Hematopoietic multipotent progenitor cell (in vitro differentiated cells): ENCODE measurements around the gene PKN3. TPM values are rescaled to one million over a fixed set of nuclear protein-coding genes. Genes with fewer than 3 reads are reported as not detected.

Experiments used
- DNase-seq, 3 donors: peaks; one replicate each; pipeline ENCODE4 v3.0.0-alpha.2; 2011 to 2015; ENCODE audit warnings: low read depth in 2 of 3, low spot score in 2 of 3
- small RNA-seq: library from RNA; depleted of rRNA; stranded (forward); fragments of <200 nt; gene quantifications from one replicate; pipeline ENCODE3, GENCODE V24; 2012
- total RNA-seq: library from RNA; depleted of rRNA; stranded (reverse); fragments of >200 nt; gene quantifications from one replicate; pipeline ENCODE4 v1.2.3, GENCODE V29; 2012

Gene PKN3
- total RNA-seq, 1 donor = 22.4 TPM

DNA sequence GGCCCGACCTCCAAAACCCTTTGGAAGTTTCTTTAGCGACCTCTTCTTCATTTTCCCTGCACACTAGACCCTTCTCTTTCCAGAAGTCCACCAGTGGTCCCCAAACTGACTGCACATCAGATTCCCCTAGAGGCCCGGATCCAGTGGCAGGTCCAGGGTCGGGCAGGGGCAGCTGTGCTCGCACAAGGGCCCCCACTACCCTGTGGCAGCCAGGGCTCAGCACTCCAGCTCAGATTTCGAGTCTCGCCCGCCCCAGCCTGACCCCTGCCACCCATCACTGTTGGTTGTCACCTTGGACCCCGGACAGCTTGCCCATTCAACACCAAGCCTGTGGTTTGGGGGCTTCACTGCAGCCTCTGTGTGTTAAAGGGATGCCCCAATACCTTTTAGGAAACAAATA lies 29.4 kb downstream of the PKN3 start:
- DNase-seq = no peak

- no peak for DNase-seq
These were observed 30.3 kb downstream of the PKN3 start for GRCh38 chr9:128732576-128732975.

DNA sequence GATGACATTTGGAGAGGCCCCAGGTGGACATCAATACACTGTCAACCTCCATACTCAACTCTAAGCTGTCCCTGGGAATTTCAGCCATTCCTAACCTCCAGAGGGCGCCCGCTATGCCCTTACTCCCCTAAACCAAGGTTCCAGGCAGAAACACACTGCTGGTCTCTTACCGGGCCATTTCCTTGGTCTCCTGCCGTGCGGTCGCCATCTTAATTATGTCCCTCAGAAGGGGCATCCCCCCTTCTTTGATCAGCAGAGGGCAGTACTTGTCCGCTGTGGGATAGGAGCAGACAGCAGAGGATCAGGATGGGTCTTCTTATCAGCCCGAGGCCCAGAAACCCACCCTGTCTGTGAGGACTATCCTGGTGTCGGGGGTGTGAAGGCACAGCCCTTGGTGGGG lies 31.0 kb downstream of the PKN3 start:
- DNase-seq = peak in 2 of 3 donors; percentile 73

DNA sequence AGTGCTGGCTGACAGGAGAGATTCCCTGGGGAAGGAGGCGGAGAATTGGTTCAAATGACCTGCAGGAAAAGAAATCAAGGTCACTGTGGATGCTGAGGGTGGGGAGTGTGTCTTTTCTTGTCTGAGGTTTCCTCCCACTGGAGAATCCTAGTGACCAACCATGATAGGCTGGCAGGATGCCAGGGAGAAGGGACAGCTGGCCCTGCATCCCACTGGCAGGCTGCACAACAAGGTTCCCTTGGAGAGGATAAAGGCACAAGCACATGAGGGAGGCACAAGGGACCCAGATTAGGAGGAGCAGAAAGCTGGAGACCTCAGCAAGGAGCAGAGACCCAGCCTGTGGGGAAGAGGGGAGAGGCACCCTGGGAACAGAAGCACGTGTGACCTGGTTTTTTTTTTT lies 33.1 kb downstream of the PKN3 start:
- no peak for DNase-seq

- DNase-seq = no peak
These were observed 40.1 kb downstream of the PKN3 start for GRCh38 chr9:128742401-128742800.

- no peak for DNase-seq
These were observed 41.1 kb downstream of the PKN3 start for GRCh38 chr9:128743421-128743820.

- no peak for DNase-seq
These were observed 44.9 kb downstream of the PKN3 start for GRCh38 chr9:128747241-128747640.

DNA sequence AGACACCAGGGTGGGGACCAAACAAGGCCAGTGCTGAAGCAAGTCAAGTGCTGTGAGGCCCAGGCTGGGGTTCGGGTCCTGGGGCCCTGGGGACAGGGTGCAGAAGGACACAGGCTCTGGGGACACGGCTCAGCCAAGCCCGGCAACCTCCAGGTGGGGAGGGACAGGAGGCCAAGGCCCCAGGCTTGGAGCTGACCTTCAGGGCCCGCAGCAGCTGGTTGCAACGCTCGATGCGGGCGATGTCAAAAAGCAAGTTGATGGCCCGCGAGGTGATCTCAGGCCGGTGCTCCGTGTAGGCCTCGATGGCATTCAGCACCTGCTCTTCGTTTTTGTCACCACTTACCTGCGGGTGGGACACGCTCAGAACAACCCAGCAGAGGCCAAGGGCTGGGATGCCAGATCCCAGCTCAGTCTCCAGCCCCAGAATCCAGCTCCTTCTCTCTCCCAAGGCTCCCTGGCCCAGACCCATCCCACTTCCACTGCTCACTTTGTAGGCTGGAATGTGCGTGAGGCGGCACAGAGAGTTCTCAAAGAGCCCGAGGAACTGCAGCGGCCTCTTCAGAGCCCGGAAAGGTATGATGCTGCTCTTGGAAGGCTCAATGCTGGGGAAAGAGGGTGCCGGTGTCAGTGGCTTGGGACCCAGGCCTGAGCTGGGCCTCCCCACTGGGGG lies 48.8 kb downstream of the PKN3 start:
- DNase-seq = no peak

DNA sequence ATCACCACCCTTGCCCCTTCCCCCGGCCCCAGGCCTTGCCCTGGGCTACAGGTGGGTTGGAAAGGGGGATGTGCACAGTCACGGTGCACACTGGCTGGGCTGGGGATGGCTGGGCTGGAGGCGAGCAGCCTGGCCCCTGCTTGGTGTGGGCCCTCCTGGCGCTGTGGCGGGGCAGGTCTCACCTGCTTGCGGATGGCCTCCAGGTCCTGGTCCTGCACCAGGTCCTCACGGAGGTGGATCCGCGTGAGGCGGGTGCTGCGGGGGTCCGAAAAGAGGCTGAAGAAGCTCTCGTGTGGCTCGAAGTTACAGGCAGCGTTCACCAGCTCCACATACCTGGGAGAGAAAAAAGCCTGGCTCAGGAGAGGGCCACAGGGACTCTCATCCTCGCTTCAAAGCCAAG lies 51.3 kb downstream of the PKN3 start:
- DNase-seq = no peak

GRCh38 chr9:128757602-128758001 lies 55.3 kb downstream of the PKN3 start:
- DNase-seq = no peak

DNA sequence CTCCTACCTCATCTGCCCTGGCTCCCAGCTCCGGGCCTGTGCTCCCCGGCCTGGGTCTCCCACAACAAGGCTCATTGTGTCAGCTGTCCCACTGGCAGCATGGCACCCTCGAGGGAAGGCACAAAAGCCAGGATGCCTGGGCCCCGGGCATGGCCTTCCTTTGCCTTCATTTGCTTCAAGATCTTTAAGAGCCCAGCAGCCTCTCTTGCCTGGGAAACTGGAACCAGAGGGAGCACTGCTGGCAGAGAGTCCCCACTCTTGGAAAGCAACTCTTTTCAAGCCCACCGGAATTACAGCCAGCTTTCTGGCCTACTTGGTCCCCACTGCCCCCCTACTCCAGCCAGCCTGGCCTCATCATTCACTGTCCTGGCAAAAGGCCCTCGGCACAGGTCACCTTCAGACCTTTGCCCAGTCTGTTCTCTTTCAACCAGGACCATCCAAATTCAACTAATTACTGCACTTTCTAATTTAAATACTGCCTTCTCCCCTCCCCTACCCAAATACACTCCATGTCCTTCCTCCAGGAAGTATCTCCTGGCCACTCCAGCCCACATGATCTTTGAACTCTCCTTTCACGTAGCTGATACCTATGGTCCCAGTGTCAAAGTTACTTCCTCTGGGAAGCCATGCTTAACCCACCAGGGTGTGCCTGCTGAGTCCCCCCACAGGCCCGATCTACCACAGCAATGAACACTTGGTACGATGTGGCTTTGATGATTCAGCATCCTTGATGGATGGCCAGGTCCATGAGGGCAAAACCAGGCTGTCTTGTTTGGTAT lies 60.6 kb downstream of the PKN3 start:
- DNase-seq = peak in 1 of 3 donors; percentile 30

GRCh38 chr9:128764361-128764760 lies 62.1 kb downstream of the PKN3 start:
- DNase-seq = peak in 2 of 3 donors; percentile 38 to 68

GRCh38 chr9:128765499-128765898 lies 63.2 kb downstream of the PKN3 start:
- DNase-seq = no peak

GRCh38 chr9:128768606-128769005 lies 66.3 kb downstream of the PKN3 start:
- no peak for DNase-seq

Small RNA genes lying within 50 kb of the gene (small RNA-seq; reads per million reads assigned to genes)
- gene RF00017 = not detected
- not detected for gene RN7SL560P

Other genes with a start within 250 kb of the PKN3 start
- 29.4 TPM for gene ODF2, start 246.5 kb upstream of the PKN3 start, total RNA-seq
- 32.6 TPM for gene GLE1, start 197.8 kb upstream of the PKN3 start, total RNA-seq
- 140 TPM for gene SPTAN1, start 149.9 kb upstream of the PKN3 start, total RNA-seq
- gene DYNC2I2, start 45.7 kb upstream of the PKN3 start, total RNA-seq = 67.6 TPM
- 123 TPM for gene SET, start 13.3 kb upstream of the PKN3 start, total RNA-seq
- 73.0 TPM for gene ZDHHC12, start 21.6 kb downstream of the PKN3 start, total RNA-seq
- 73.2 TPM for gene ZER1, start 69.4 kb downstream of the PKN3 start, total RNA-seq
- gene TBC1D13, start 84.8 kb downstream of the PKN3 start, total RNA-seq = 21.3 TPM
- gene ENDOG, start 116.0 kb downstream of the PKN3 start, total RNA-seq = 42.8 TPM
- gene SPOUT1, start 127.3 kb downstream of the PKN3 start, total RNA-seq = 63.6 TPM
- gene KYAT1, start 179.4 kb downstream of the PKN3 start, total RNA-seq = 12.1 TPM
- gene LRRC8A, start 179.6 kb downstream of the PKN3 start, total RNA-seq = 61.4 TPM
- gene PHYHD1, start 218.5 kb downstream of the PKN3 start, total RNA-seq = 3.2 TPM
- gene DOLK, start 245.1 kb downstream of the PKN3 start, total RNA-seq = 14.0 TPM
- 54.9 TPM for gene NUP188, start 245.2 kb downstream of the PKN3 start, total RNA-seq